GM18873 (cell line): ENCODE results near the gene MYO3A.

ENCODE experiments used
- ATAC-seq: cut with Tn5 transposase; IDR thresholded peaks from one replicate; pipeline ENCODE4 v1.9.1; 2021; ENCODE audit warnings: mild to moderate bottlenecking, moderate library complexity, moderate number of reproducible peaks; ENCODE audit not compliant: unreplicated experiment, low FRiP score

MYO3A gene

GRCh38 chr10:26211781-26212444 is 277.9 kb downstream of the MYO3A start:
- ATAC-seq = no peak

- no peak for ATAC-seq
Measured at GRCh38 chr10:26212511-26212910, 278.5 kb downstream of the MYO3A start.

GRCh38 chr10:26213157-26213800 is 279.2 kb downstream of the MYO3A start:
- ATAC-seq = no peak

- ATAC-seq = no peak
Measured at GRCh38 chr10:26214004-26214403, 280.0 kb downstream of the MYO3A start.

- ATAC-seq = no peak
Measured at GRCh38 chr10:26214551-26215395, 280.7 kb downstream of the MYO3A start.

- ATAC-seq = no peak
Measured at GRCh38 chr10:26215396-26215934, 281.4 kb downstream of the MYO3A start.

GRCh38 chr10:26215935-26216584 is 282.0 kb downstream of the MYO3A start:
- no peak for ATAC-seq

- no peak for ATAC-seq
Measured at GRCh38 chr10:26216585-26217395, 282.8 kb downstream of the MYO3A start, which contains the start of gene GAD2. Gene GAD2 (plus strand): TSS chr10:26216774. CDS start chr10:26216810, 36 bp downstream.

- ATAC-seq = no peak
Measured at GRCh38 chr10:26217396-26218086, 283.5 kb downstream of the MYO3A start.

- ATAC-seq = no peak
Measured at GRCh38 chr10:26219676-26220075, 285.6 kb downstream of the MYO3A start.

GRCh38 chr10:26220901-26221300 is 286.9 kb downstream of the MYO3A start:
- ATAC-seq = no peak

GRCh38 chr10:26221541-26221940 is 287.5 kb downstream of the MYO3A start:
- no peak for ATAC-seq

GRCh38 chr10:26222563-26222962 is 288.5 kb downstream of the MYO3A start:
- ATAC-seq = no peak

- ATAC-seq = no peak
Measured at GRCh38 chr10:26225322-26225721, 291.3 kb downstream of the MYO3A start.

- no peak for ATAC-seq
Measured at GRCh38 chr10:26227786-26228185, 293.8 kb downstream of the MYO3A start.

- no peak for ATAC-seq
Measured at GRCh38 chr10:26232174-26232573, 298.1 kb downstream of the MYO3A start.

- ATAC-seq = no peak
Measured at GRCh38 chr10:26235761-26236160, 301.7 kb downstream of the MYO3A start.

GRCh38 chr10:26238378-26238777 is 304.3 kb downstream of the MYO3A start:
- no peak for ATAC-seq

- ATAC-seq = no peak
Measured at GRCh38 chr10:26242706-26243350, 308.8 kb downstream of the MYO3A start.
